NCI-H524 treated with DMSO at 0.1 percent for 48 hours (cell line): ENCODE data around the gene CCSER2.
"Not testable (repeated sequence)": the region's sequence is repeated elsewhere in the genome, so short reads cannot be mapped to it uniquely, and the experiment has no call there.

Experiments
- DNase-seq: peaks from one replicate; lab custom pipeline; 2025; lab: John Stamatoyannopoulos, UW

Gene CCSER2

GRCh38 chr10:84391326-84391725 is 62.9 kb downstream of the CCSER2 start:
- DNase-seq: no peak

GRCh38 chr10:84392181-84392580 is 63.8 kb downstream of the CCSER2 start:
- DNase-seq: no peak

GRCh38 chr10:84395581-84395980 is 67.2 kb downstream of the CCSER2 start:
- no peak for DNase-seq

- DNase-seq: no peak
These were observed 69.4 kb downstream of the CCSER2 start for GRCh38 chr10:84397735-84398144.

GRCh38 chr10:84398696-84399095 is 70.3 kb downstream of the CCSER2 start:
- DNase-seq: no peak

GRCh38 chr10:84401854-84402611 is 73.6 kb downstream of the CCSER2 start:
- DNase-seq: no peak

- no peak for DNase-seq
These were observed 76.4 kb downstream of the CCSER2 start for GRCh38 chr10:84404783-84405182.

- DNase-seq: no peak
These were observed 77.3 kb downstream of the CCSER2 start for GRCh38 chr10:84405662-84406061.

GRCh38 chr10:84406561-84406960 is 78.2 kb downstream of the CCSER2 start:
- DNase-seq: no peak

- DNase-seq: no peak
These were observed 79.1 kb downstream of the CCSER2 start for GRCh38 chr10:84407388-84408049.

- DNase-seq: peak; percentile 26
These were observed 84.1 kb downstream of the CCSER2 start for GRCh38 chr10:84412482-84412881.

GRCh38 chr10:84414110-84414509 is 85.7 kb downstream of the CCSER2 start:
- DNase-seq: not testable (repeated sequence)

- no peak for DNase-seq
These were observed 87.3 kb downstream of the CCSER2 start for GRCh38 chr10:84415539-84416244.

- DNase-seq: no peak
These were observed 87.8 kb downstream of the CCSER2 start for GRCh38 chr10:84416245-84416555.

- DNase-seq: no peak
These were observed 95.3 kb downstream of the CCSER2 start for GRCh38 chr10:84423719-84424118.

GRCh38 chr10:84424731-84425167 is 96.4 kb downstream of the CCSER2 start:
- no peak for DNase-seq

GRCh38 chr10:84427903-84428650 is 99.7 kb downstream of the CCSER2 start:
- no peak for DNase-seq

GRCh38 chr10:84428711-84429110 is 100.3 kb downstream of the CCSER2 start:
- DNase-seq: no peak

- DNase-seq: no peak
These were observed 101.6 kb downstream of the CCSER2 start for GRCh38 chr10:84429926-84430520.

GRCh38 chr10:84432891-84433290 is 104.5 kb downstream of the CCSER2 start:
- no peak for DNase-seq

- no peak for DNase-seq
These were observed 112.4 kb downstream of the CCSER2 start for GRCh38 chr10:84440781-84441180.
